HG02852 (cell line): ENCODE measurements around the gene AKAP13.
A peak's percentile ranks its signal among the peaks of the same experiment; 100 is the strongest.

Source experiments
- ATAC-seq: cut with Tn5 transposase; IDR thresholded peaks from one replicate; pipeline ENCODE4 v1.9.1; 2021; ENCODE audit warnings: mild to moderate bottlenecking, moderate library complexity; ENCODE audit not compliant: unreplicated experiment

The AKAP13 gene

GRCh38 chr15:85381850-85382751, 1.7 kb downstream of the AKAP13 start:
- ATAC-seq, result no peak

- ATAC-seq, result no peak
Measured at GRCh38 chr15:85382942-85383341, 2.5 kb downstream of the AKAP13 start.

GRCh38 chr15:85383470-85384148, 3.2 kb downstream of the AKAP13 start:
- no peak for ATAC-seq

GRCh38 chr15:85386261-85386660, 5.9 kb downstream of the AKAP13 start:
- no peak for ATAC-seq

GRCh38 chr15:85388566-85389305, 8.3 kb downstream of the AKAP13 start:
- ATAC-seq, result no peak

- no peak for ATAC-seq
Measured at GRCh38 chr15:85389306-85389650, 8.9 kb downstream of the AKAP13 start.

- ATAC-seq, result no peak
Measured at GRCh38 chr15:85389772-85390171, 9.4 kb downstream of the AKAP13 start.

- ATAC-seq, result no peak
Measured at GRCh38 chr15:85393210-85393609, 12.8 kb downstream of the AKAP13 start.

- no peak for ATAC-seq
Measured at GRCh38 chr15:85394554-85395333, 14.3 kb downstream of the AKAP13 start.

- no peak for ATAC-seq
Measured at GRCh38 chr15:85396554-85396953, 16.2 kb downstream of the AKAP13 start.

GRCh38 chr15:85397151-85397550, 16.7 kb downstream of the AKAP13 start:
- ATAC-seq, result no peak

- ATAC-seq, result no peak
Measured at GRCh38 chr15:85397926-85398325, 17.5 kb downstream of the AKAP13 start.

GRCh38 chr15:85398822-85399221, 18.4 kb downstream of the AKAP13 start:
- ATAC-seq, result no peak

GRCh38 chr15:85399627-85400026, 19.2 kb downstream of the AKAP13 start:
- no peak for ATAC-seq

GRCh38 chr15:85400606-85401005, 20.2 kb downstream of the AKAP13 start:
- ATAC-seq, result no peak

- ATAC-seq, result peak; percentile 66
Measured at GRCh38 chr15:85401108-85401774, 20.8 kb downstream of the AKAP13 start.

- no peak for ATAC-seq
Measured at GRCh38 chr15:85402195-85402881, 21.9 kb downstream of the AKAP13 start.

GRCh38 chr15:85403745-85404144, 23.3 kb downstream of the AKAP13 start:
- no peak for ATAC-seq

- no peak for ATAC-seq
Measured at GRCh38 chr15:85404176-85404917, 23.9 kb downstream of the AKAP13 start.
